Fibroblast of the conjunctiva (primary cell): ENCODE measurements around the gene TMEM178A.
"Not testable (repeated sequence)": the region's sequence is repeated elsewhere in the genome, so short reads cannot be mapped to it uniquely, and the experiment has no call there.

Experiments used
- DNase-seq: peaks from one replicate; pipeline ENCODE4 v3.0.0-alpha.2; 2010; ENCODE audit warnings: low read depth

The TMEM178A gene

GRCh38 chr2:39648580-39648979 lies 17.1 kb upstream of the TMEM178A start:
- DNase-seq, result no peak

GRCh38 chr2:39649511-39649910 lies 16.2 kb upstream of the TMEM178A start:
- DNase-seq, result no peak

GRCh38 chr2:39650468-39650867 lies 15.2 kb upstream of the TMEM178A start:
- DNase-seq, result no peak

GRCh38 chr2:39656215-39656614 lies 9.5 kb upstream of the TMEM178A start:
- not testable (repeated sequence) for DNase-seq

DNA sequence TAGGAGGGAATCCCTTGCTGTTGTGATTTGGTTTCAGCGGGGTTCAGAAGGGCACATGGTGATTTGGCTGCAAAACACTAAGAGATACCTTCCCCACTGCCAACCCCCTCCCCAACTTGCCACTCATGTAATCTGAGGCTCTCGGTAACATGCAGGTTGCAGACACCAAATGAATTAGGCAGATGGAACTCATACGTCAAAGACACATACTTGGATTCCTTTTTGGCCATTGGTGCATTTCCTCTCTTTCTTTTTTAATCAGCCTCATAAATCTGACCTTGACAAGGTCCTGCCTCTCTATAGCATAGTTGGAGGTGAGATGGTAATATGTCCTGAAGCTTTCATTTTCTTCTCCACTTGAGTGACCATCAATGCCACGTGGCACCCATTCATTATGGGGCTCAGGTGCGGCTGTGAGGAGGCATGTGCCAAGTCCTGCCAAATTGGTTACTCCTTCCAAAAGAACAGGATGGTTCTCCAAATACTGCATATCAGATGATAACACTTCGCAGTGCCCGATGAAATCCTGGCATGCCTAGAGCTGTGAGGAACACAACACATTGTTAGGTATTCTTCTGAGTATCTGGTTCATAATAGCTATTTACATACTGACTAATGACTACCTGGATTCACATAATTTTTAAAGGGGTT lies 8.3 kb upstream of the TMEM178A start:
- DNase-seq, result no peak

GRCh38 chr2:39658371-39658770 lies 7.3 kb upstream of the TMEM178A start:
- DNase-seq, result no peak

- no peak for DNase-seq
Observed at GRCh38 chr2:39659765-39660611, 5.7 kb upstream of the TMEM178A start.

DNA sequence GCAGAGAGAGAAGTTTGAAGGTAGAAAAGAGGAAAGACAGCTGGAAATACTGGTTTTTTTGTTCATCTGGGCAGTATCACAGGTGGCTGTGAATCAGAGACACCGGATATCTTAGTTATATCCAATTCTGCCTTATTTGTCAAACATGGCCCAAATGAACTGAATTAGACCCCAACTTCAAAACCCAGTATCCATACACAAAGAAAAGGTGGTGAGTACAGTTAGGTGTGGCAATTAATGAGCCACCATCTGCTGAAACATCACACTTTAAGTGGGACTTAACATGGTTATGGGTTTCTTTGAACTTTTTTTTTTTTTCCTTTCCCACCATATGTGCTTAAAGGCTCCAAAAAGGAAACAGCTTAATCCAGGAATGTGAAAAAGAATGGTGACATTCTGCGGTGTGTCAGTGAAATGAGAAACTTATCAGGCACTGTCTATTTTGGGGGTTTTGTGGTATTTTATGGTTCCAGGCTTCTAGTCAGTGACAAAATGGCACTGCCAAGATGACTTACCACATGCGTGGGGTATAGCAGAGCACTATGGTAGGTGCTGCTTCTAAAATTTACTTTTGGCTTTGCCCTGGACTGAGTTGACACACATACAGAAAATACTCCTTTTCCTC lies 5.0 kb upstream of the TMEM178A start:
- no peak for DNase-seq

GRCh38 chr2:39661826-39662225 lies 3.9 kb upstream of the TMEM178A start:
- no peak for DNase-seq

- no peak for DNase-seq
Observed at GRCh38 chr2:39663187-39663930, 2.4 kb upstream of the TMEM178A start.

DNA sequence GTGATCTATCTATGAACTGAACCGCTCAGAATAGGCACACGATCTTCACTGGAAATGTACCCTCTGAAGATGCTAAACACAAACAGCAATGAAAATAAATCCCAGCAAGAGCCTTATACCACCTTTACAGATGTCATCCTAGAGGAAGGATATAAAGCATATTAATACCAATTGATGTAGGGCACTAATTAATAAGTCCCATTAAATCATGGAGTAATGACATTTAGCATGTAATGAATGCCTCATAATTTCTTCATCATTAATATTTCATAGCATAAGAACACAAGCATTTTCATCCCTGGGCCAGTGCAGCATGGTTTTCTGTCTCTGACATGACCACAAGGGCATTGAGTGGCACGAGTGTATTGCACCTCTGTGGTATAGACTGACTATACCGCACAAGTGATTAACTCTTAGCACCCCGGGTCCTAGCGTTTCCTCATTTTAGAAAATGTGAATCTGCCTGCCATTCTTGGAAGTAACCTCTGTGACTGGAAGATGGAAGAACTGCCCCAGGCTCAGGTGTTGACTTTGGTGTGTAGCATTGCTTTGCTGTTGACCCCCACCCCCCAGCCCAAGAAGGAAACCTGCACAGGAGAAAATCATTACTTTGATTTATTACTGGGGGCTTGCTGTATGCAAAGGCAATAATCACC lies 1.4 kb upstream of the TMEM178A start:
- no peak for DNase-seq

- no peak for DNase-seq
Observed at GRCh38 chr2:39664888-39665591, 677 bp upstream of the TMEM178A start.

- DNase-seq, result no peak
Observed at GRCh38 chr2:39666491-39667101, 879 bp downstream of the TMEM178A start.

DNA sequence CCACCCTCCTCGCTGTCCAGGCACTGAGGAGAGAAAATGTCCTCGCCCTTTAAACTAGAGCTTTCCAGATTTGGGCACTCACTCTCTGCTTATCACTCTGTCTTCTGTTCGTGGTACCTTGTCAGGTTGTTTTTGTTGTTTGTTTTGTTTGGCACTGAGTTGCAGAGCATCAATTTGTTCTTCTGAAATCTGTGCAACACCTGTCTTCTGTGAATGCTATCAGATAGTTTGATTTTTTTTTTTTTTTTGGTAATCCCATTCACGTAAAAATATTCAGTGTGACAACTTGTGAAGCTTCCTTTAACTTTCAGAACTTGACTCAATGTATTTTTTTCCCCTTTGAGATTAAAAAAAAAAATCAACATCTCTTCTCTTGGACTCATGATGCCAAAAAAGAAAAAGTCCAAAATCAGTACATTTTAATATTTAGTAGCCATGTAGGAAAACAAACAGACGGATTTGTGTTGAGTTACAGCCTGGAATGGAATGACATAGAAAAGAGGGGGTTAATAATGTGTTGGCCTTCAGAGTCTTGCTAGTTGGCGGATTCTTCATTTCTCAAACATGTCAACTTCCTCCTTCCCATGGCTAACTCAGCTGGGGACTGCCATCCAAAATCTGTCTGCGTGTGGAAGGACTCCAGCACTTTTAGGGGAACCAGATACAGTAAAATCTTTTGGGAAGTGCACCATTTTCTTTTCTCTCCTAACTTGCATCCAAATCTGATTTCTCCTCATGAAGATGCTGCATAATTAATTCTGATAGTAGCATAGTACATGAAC lies 1.6 kb downstream of the TMEM178A start:
- DNase-seq, result no peak

GRCh38 chr2:39667886-39668276 lies 2.2 kb downstream of the TMEM178A start:
- DNase-seq, result no peak

GRCh38 chr2:39668576-39669080 lies 2.9 kb downstream of the TMEM178A start:
- DNase-seq, result no peak

GRCh38 chr2:39671604-39672003 lies 5.9 kb downstream of the TMEM178A start:
- DNase-seq, result no peak

GRCh38 chr2:39673018-39673417 lies 7.3 kb downstream of the TMEM178A start:
- no peak for DNase-seq

- no peak for DNase-seq
Observed at GRCh38 chr2:39676342-39676741, 10.6 kb downstream of the TMEM178A start.

GRCh38 chr2:39678170-39678569 lies 12.5 kb downstream of the TMEM178A start:
- no peak for DNase-seq
